Measurements from ENCODE around the gene CTF1.
"Not testable (repeated sequence)": the region's sequence is repeated elsewhere in the genome, so short reads cannot be mapped to it uniquely, and the experiment has no call there.

CTF1 gene

DNA sequence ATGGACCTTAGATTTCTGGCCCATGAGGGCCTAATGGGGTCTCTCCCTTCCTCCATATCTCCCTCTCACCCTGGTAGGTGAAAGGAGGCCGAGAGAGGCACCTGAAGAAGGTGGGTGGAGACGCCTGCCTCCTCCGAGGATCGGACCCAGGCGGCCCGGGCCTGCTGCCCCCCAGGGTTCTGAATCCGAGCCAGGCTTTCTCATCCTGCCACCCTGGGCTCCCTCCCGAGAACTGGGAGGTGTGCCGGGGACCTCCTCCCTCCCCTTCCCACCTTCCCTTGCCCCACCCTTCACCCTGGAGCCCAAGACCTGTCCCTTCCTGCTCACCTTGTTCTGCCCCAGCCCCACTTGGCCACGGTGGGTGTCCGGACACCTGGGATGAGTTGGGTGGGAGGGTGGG lies 32.0 kb downstream of the CTF1 start:
- in situ Hi-C loops (cut with MboI; ENCODE audit: low sequenced_read_pairs): no loop called here

DNA sequence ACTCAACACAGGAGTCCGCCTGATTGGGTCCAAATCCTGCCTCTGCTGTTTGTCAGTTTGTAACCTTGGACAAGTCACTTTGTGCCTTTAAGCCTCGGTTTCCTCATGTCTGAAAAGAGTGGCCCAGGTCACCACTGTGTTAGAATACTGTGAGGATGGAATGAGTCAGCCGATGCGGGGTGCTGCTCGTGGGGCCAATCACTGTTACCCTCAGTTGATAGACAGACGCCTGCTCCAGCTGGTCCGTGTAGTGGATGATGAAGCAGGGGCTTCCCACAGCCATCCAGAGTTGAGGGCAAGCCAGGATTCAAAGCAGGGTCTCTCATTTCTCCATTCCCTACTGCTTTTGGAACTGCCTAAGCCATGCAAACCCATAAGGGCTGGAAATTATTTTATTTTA lies 32.8 kb downstream of the CTF1 start:
- in situ Hi-C loops (cut with MboI; ENCODE audit: low sequenced_read_pairs): no loop called here

DNA sequence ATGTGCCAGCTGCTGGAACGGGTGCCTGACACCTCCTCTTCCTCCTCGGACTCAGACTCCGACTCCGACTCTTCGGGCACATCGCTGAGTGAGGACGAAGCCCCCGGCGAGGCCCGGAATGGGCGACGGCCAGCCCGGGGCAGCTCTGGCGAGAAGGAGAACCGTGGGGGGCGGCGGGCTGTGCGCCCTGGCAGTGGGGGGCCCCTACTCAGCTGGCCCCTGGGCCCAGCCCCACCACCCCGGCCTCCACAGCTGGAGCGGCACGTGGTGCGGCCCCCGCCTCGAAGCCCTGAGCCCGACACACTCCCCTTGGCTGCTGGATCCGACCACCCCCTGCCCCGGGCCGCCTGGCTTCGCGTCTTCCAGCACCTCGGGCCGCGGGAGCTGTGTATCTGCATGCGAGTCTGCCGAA lies 33.8 kb downstream of the CTF1 start:
- in situ Hi-C loops (cut with MboI; ENCODE audit: low sequenced_read_pairs): no loop called here

DNA sequence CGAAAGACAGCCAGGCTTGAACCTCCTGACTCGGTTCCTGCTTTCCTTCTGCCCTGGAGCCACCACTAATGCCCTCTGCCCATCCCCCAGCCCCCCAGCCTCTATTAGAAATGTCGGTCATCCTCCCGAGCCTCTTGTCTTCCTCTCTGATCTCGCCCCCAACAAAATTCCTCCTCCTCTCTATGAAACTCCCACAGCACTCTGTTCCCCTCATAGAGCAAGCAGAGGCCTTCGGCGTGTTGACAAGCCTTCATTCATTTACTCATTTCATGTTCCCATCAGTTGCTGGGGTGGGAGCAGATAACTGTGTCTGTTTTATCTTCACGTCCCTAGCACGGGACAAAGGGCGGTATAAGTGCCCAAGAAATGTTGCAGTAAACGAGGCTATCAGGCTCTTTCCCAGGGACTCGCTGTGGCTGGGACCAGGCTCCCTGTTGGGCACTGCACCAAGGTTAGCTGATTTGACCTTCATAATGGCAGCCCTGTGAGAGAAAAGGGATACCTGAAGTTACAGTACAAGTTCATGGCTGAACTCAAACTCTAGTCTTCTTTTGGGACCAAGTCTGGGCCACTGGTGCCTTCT lies 34.7 kb downstream of the CTF1 start:
- in situ Hi-C loops (cut with MboI; ENCODE audit: low sequenced_read_pairs): no loop called here

DNA sequence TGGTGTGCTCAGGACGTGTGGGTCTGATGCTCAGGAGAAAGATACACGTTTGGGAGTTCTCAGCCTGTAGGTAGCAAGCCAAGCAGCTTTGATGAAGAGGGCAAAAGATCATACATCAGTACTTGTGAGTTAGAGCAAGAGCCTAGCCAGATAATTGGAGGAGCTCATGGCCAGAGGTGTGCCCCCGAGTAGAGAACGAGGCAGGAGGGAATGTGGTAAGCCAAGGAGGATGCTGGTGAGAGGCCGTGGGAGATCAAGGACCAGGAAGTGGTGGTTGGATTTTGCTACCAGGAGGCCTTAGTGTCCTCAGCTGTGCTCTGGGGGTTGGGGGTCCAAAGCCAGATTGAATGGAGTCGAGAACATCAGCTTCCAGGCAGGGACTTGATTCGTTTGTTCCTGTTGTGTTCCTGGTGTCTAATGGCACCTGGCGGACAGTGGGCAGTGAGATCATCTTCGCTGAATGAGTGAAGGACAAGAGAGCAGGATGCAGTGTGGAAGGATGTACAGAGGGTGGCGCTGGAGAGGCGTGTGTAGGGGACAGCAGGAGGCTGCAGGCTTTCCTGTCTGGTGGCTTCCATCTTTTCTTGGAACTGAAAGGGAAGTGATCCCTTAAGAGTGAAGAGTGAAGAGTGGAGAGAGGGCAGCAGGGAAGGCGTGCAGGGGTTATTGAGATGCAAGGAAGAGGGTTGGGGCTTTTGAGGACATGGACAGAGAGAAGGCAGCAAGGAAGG lies 38.6 kb downstream of the CTF1 start:
- in situ Hi-C loops (cut with MboI; ENCODE audit: low sequenced_read_pairs): no loop called here

DNA sequence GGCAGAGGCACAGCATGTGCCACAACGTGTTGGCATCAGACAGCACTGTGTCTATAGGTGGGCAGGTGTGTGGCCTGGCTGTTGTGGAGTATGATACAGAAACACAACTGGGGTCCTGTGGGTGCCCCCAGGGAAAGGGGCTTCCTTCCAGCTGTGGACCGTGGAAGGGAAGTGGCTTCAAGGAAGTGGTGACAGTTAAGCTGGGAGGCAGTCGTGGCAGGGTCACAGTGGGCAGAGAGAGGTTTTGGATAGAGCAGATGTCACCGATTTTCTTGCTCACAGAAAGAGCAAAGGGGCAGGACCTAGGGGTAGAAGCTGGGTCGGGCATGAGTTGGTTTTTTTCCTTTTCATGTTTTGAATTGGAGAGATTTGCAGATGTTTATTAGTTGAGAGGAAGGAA lies 41.3 kb downstream of the CTF1 start:
- in situ Hi-C loops (cut with MboI; ENCODE audit: low sequenced_read_pairs): no loop called here

DNA sequence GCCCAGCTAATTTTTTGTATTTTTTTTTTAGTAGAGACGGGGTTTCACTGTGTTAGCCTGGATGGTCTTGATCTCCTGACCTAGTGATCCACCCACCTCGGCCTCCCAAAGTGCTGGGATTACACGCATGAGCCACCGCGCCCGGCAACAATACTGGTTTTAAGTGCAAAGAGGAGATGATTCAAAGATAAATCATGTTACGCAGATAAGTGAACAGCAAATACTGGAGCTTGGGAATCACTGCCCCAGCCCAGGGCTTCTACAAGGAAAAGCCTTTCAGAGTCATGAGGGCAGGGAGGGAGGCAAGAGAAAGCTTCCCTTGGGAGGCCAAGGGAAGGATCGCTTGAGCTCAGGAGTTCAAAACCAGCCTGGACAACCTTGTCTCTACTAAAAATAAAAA lies 43.2 kb downstream of the CTF1 start:
- in situ Hi-C loops (cut with MboI; ENCODE audit: low sequenced_read_pairs): not testable (repeated sequence)

DNA sequence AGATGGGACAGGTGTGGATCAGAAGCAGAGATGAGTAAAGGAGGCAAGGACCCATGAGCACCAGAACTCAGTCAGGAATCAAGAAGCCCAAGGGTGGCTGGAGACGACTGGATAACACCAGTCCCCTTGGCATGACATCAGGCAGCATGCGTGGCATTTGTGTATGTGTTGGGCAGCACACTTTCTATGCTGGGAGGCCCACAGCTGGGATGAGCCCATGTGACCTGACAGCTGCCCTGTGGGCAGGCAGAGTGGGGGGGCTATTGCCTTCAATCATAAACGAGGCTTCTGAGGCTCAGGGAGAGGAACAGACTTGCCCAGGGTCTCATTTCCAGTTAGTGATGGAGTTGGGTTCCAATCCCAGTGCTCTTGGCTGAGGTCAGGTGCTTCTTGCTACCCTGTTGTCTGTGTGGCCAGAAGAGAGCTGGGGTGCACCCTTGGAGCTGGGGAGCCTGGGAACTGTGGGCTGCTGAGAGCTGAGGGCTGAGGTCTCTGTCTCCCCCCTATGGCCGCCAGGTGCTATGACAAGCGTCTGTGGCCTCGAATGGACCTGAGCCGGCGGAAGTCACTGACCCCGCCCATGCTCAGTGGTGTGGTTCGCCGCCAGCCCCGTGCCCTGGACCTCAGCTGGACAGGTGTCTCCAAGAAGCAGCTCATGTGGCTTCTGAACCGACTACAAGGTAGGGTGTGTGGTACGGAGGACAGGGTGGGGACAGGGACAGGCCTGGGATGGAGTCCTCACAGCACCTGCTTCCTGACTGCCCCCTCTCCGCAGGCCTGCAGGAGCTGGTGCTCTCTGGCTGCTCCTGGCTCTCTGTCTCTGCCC lies 45.4 kb downstream of the CTF1 start:
- in situ Hi-C loops (cut with MboI; ENCODE audit: low sequenced_read_pairs): no loop called here

DNA sequence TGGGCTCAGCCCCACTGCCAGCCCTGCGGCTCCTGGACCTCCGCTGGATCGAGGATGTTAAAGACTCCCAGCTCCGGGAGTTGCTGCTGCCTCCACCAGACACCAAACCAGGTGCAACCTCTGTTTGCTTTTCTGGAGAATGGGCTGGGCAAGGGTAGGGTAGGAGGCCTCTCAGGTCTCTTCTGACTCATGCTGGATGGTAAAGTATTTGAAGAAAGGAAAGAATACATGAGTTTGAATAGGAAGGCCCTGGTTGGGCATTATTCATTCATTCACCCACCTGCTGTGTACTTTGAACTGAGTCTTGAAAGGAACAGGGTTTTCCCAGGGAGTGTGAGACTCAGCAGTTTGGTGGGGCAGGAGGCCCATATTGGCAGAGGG lies 46.0 kb downstream of the CTF1 start:
- in situ Hi-C loops (cut with MboI; ENCODE audit: low sequenced_read_pairs): no loop called here

DNA sequence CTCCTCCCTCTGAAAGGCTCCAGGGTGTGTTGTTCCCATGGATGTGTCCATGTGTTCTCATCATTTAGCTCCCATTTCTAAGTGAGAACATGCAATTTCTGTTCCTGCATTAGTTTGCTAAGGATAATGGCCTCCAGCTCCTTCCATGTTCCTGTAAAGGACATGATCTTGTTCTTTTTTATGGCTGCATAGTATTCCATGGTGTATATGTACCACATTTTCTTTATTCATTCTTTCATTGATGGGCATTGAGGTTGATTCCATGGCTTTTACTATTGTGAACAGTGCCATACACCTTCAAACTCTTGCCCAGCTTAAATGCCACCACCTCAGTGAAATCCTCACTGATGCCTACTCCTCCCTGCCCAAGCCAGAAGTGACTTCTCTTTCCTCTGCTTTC lies 47.9 kb downstream of the CTF1 start:
- in situ Hi-C loops (cut with MboI; ENCODE audit: low sequenced_read_pairs): no loop called here

DNA sequence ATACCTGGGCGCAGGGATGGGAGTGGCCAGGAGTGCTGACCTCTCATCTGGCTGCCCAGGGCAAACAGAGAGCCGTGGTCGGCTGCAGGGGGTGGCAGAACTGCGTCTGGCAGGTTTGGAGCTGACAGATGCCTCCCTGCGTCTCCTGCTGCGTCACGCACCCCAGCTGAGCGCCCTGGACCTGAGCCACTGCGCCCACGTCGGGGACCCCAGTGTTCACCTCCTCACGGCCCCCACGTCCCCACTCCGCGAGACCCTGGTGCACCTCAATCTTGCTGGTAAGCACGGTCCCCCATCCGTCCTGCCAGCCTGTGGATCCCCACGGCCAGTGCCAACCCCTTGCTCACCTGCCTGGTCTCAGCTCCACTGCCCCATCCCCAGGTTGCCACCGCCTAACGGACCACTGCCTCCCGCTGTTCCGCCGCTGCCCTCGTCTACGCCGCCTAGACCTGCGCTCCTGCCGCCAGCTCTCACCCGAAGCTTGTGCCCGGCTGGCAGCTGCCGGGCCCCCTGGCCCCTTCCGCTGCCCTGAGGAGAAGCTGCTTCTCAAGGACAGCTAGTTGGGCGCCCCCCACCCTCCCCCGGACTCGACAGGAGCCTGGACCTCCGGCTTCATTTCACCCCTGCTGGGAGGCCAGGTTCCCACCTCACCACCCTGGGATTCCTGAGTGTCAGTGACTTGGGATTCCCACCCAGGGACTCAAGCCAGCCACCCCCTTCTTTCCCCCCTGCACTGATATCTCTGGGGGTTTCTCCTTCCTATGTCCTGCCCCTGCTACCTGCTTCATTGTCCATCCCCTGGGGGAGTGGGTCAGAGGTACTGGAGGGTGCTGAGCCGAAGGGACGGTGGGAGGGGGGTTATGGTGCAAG lies 50.5 kb downstream of the CTF1 start:
- in situ Hi-C loops (cut with MboI; ENCODE audit: low sequenced_read_pairs): no loop called here

DNA sequence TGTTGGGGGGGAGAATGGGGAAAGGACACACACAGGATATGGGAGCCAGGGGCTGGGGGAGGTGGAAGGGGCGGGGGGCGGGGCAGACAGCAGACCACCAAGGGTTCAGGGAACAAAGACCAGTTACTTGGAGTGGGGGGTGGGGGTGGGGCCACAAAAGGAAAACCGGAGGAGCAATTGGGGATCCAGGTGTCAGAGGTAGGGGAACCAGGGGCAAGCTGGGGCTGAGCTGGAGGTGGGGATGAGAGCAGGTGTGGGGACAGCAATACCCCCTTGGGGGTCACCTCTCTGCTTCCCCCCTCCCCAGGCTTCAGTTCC lies 51.1 kb downstream of the CTF1 start:
- in situ Hi-C loops (cut with MboI; ENCODE audit: low sequenced_read_pairs): no loop called here

DNA sequence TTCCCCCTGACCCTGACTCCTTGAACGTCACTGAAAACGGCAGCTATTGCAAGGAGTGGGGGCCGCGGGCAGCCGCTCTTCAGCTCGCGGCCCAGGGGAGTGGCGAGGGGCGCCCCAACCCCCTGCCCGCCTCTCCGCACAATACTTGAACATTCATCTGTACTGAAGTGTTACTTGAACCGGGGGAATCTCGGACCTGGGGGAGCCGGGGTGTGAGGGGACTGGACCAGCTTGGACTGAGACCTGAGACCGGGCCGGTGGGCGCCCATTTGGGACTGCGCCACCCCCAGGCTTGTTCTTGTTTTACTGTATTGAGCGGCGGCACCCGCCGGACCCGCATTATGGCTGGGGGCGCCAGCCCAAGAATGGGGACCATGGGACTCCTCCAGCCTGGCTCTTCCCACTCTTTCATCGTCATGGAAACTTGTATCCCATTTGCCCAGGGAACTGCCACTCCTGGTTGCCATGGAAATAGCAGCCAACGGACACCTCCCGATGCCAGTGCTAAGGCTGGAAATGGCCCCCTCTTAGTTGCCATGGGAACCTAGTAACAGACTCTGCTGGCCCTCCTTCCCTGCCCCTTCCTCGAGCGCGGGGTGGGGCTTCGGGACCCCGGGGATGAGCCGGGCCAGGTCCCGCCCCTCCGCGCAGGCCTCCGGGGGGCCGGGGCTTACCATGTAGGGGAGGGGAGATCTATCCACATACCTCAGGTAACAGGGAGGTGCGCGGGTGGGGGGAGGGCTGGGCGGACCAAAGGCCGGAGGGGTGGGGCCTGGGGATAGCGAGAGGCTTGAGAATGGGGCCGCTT lies 51.6 kb downstream of the CTF1 start:
- in situ Hi-C loops (cut with MboI; ENCODE audit: low sequenced_read_pairs): no loop called here

DNA sequence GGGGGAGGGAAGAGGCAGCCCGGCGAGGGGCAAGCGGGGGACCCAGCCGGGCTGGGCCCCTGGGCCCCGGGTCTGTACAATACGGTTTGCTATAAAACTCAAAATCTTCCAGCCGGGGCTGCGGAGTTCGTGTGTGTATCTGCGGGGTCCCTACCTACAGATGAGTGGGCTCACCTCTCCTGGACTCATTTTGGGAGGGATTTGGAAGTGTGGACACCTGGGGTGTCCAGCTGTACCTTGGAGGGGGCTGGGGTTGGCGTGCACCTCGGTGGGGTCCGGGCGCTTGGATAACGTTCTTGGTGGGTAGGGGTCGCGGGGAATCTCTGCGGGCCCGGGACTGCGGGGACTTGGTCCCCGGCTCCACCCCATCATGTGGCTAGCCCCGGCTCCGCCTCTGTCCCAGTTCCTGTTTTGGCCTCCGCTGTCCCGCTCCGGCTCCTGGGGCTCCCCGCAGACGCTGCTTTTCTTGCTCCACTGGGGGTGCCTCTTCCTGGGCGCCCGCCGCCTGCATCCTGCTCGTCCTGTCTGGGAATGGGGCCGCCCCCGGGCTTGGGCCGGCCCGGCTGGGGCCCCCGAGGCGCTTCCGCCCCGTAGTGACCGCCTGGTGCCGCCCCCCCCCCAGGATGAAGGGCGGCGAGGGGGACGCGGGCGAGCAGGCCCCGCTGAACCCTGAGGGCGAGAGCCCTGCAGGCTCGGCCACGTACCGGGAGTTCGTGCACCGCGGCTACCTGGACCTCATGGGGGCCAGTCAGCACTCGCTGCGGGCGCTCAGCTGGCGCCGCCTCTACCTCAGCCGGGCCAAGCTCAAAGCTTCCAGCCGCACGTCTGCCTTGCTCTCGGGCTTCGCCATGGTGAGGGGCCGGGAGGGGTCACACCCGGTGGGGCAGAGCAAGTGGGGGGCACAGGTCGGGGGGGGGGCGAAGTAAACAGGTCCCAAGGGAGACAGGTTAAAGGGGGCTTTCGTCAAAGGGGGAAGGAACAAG lies 52.5 kb downstream of the CTF1 start, which contains the start of gene ORAI3:
Gene ORAI3, plus strand, starts transcription at position 402 of the 983 bp plus-strand sequence. Its CDS starts 222 bp downstream, at position 624.
- in situ Hi-C loops (cut with MboI; ENCODE audit: low sequenced_read_pairs): no loop called here

DNA sequence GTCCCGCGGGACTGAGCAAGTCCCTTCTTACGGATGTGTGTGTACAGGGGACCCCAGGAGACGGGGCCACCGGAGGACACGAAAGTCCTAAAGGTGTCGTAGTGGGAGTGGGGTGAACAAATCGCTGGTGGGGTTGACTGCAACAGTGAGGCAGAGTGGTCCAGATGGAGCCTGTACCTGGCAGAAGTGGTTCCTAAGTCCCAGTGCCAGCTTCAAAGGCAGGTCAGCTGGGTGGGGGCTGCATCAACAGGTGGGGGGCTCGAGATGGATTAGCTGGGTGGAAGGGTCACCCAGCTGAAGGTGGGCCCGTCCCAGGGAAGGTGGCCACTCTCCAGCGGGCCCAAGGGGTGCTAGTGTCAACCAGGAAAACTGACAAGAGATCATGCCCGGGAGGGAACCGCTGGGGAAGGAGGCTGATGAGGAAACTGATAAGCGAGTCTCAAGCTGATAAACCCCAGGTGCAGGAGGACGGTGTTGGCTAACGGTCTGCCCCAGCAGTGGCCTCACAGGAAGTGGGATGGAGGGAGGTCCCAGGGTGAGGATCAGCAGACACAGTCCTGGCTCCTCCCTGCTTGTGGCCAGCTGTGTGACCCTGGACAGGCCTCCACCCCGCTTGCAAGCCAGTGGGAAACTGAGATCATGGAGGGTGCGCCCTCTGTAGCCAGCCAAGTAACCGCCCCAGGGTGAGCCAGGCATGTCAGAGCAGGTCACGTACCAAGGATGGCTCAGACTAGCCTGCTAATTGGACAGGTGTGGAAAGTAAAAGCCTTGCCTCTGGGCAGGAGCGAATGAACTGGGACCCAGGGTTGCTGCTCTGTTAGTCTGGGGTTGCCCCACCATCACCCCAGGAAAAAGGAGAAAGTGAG lies 53.5 kb downstream of the CTF1 start:
- in situ Hi-C loops (cut with MboI; ENCODE audit: low sequenced_read_pairs): no loop called here

DNA sequence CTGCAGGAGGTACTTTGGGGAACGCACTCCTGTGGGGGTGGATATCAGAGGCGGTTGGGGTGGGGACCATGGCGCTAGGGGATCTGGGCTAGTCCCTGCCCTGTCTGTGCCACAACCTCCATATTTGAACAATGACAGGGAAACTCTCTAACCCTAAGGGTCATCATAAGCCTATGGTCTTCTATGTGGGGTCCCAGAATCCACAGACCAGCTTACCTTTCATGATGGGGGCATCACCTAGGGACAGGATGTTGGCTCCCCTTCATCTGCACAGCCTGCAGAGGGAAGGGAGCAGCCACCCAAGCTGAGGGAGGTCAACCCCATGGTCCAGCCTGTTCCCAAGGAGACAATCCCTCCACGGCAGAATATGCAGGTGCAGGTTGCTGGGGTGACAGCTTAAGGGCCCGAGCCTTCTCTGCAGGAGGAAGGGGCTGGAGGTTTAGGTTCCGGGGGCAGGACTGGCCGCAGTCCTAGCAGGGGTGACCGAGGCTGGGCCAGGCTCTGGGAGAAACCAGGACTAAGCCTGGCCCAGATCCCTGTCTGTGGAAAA lies 54.2 kb downstream of the CTF1 start:
- in situ Hi-C loops (cut with MboI; ENCODE audit: low sequenced_read_pairs): no loop called here

DNA sequence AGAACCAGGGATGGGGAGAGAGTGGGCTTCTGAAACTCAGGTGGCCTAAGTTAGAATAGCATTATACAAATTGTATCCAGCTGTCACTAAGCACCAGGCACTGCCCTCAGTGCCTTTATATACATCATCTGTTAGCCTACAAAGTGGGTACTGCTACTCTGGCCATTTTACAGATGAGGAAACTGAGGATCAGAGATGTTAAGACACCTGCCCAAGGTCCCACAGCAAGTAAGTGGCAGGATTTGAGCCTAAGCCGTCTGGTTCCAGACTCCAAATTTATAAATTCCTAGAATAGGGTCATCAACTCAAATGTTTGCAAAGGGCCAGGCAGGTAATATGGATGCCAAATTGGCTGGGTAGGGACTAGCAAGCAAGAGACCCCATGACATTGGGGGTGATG lies 54.8 kb downstream of the CTF1 start:
- in situ Hi-C loops (cut with MboI; ENCODE audit: low sequenced_read_pairs): no loop called here

DNA sequence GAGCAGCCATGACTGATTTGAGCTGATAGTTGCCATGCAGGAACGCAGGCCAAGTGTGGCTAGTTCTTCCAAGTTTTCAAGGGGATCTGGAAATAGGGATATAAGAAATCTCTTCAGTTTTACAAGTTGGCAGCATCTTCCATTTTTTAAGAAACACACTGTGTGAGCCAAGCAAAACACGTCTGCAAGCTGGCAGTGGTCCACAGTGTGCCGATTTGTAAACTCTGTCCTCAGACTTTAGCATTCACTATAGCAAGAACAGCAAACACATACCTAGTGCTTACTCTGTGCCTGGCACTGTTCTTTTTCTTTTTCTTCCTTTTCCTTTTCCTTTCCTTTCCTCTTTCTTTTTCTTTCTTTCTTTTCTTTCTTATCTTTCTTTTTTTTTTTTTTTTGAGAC lies 55.3 kb downstream of the CTF1 start:
- in situ Hi-C loops (cut with MboI; ENCODE audit: low sequenced_read_pairs): no loop called here

Measured in hTERT RPE-1 (cell line).